ENCODE measurements around the gene SPEM2.

The SPEM2 gene

DNA sequence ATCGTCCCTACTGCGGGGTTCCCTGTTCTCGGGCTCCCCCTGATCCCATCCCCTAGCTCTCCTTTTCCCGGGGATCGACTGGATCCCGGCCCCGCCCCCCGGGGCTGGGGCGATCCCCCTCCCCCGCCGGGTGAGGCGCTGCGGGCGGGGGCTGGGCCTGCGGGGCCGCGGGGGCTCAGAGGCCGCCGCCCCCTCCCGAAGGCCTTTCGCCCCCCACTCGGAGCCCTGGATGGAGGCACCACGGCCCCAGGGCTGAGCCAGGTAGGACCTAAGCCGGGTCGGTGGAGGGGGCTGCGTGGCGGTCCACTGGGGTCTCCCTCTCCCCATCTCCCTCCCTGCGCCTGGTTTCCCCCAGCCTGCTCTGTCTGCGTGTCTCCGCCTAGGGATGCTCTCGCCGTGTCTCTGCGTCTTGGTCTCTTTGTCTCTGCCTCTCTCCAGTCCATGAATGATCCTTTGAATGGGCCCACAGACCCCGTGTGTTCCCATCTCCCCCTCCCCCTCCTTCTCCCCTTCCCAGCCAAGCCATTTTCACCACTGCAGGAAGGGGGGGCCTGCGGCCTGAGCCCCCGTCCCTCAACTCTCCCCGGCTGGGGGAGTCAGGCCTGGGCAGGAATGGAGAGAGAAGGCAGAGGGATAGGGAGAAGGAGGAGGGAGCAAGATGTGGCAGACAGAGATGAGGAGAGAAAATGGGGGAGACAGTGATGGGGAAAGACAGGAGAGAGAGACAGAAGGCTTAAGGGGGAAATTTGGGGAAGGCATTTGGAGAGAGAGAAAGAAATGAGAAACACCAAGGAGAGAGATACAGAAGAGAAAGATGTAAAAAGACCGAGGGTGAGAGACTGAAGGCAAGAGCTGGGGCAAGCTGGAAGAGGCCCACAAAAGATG is 19.8 kb upstream of the SPEM2 start:
- H4K91ac ChIP-seq (ENCODE audit: low read depth, low read length): peak overlapping the region; percentile 70
- H2BK5ac ChIP-seq (ENCODE audit: low read depth, low read length, poor library complexity): no peak overlapping the region
- H2BK120ac ChIP-seq (ENCODE audit: insufficient read depth, low read length, poor library complexity): peak overlapping the region; percentile 62
- H4K12ac ChIP-seq (ENCODE audit: low read depth, low read length): peak overlapping the region; percentile 85
- H3K4ac ChIP-seq (ENCODE audit: low read depth, low read length): peak overlapping the region; percentile 15
- H3K9ac ChIP-seq (ENCODE audit: low read length): peak overlapping the region; percentile 12
- peak overlapping the region; percentile 79 for H3K4me3 ChIP-seq (ENCODE audit: low read depth, low read length)
- H3K18ac ChIP-seq (ENCODE audit: low read length): peak overlapping the region; percentile 96
- H3K36me3 ChIP-seq (ENCODE audit: control insufficient read depth in 1 of 2, insufficient read depth in 2 of 2, low read length in 2 of 2): peaks cover 17 to 18% of the 10 kb centered on the region in 2 experiments
- H2AFZ ChIP-seq (ENCODE audit: insufficient read depth, low read length, poor library complexity): peak overlapping the region; percentile 89
- H3K4me2 ChIP-seq (ENCODE audit: low read length): peak overlapping the region; percentile 71
- DNase-seq: no peak
- H2BK12ac ChIP-seq (ENCODE audit: low read length): no peak overlapping the region
- peaks cover 4 to 14% of the 10 kb centered on the region in 2 experiments for H3K4me1 ChIP-seq (ENCODE audit: control insufficient read depth in 1 of 2, insufficient read depth in 2 of 2, low read length in 2 of 2)
- H2AK5ac ChIP-seq (ENCODE audit: low read length): peak overlapping the region; percentile 75
- no peaks in the 10 kb centered on the region for H3K9me3 ChIP-seq (ENCODE audit: insufficient read depth, low read depth, low read length)
- peaks cover 15% of the 10 kb centered on the region for H3K79me1 ChIP-seq (ENCODE audit: low read length)
- H3K79me2 ChIP-seq (ENCODE audit: control insufficient read depth, insufficient read depth, low read length, poor library complexity): peaks cover 3% of the 10 kb centered on the region
- no peak overlapping the region for H3K23ac ChIP-seq (ENCODE audit: low read length)
- H3K27me3 ChIP-seq (ENCODE audit: insufficient read depth, low read length): no peaks in the 10 kb centered on the region
- H3K14ac ChIP-seq (ENCODE audit: low read length): peak overlapping the region; percentile 53
- no CpG with 5 or more reads among the region's 38 CpGs for WGBS (ENCODE audit: extremely low coverage, insufficient coverage, insufficient read length)
- H3K27ac ChIP-seq (ENCODE audit: low read depth, low read length): no peak overlapping the region
- peak overlapping the region; percentile 86 for H4K8ac ChIP-seq (ENCODE audit: low read depth, low read length)

DNA sequence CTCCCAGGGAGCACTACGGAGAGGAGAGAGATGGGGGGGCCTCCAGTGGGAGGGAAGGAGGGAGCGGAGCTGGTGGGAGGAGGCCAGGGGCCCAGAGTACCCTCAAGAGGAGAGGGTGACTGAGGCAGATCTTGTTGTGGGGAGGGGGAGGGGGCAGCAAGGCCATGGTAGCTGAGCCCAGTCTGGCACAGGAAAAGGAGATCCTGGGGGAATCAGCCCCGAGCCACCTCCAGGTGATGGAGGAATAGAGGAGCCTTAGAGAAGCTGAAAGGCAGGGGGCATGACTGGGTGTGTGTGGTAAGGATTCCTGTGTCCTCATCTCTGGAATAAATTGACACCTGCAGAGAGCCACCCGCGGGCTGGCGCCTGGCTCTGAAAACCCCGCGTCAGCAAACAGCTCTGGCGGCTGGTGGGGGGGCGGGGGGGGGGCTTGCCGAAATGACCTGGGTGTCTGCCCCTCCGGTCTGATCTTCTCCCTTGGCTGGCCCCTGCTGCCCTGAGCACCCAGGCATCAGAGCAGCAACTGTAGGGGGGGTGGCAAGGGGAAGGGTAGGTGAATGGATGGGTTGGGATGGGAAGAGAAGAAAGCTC is 19.1 kb upstream of the SPEM2 start:
- Histone ChIP-seq H3K27me3 (ENCODE audit: insufficient read depth, low read length) (no peaks in the 10 kb centered on the region), H4K12ac (ENCODE audit: low read depth, low read length) (no peak overlapping the region), H3K4me1 (ENCODE audit: control insufficient read depth in 1 of 2, insufficient read depth in 2 of 2, low read length in 2 of 2) (peaks cover 4 to 12% of the 10 kb centered on the region in 2 experiments), H2AFZ (ENCODE audit: insufficient read depth, low read length, poor library complexity) (no peak overlapping the region), H2BK12ac (ENCODE audit: low read length) (no peak overlapping the region), H3K79me1 (ENCODE audit: low read length) (peaks cover 15% of the 10 kb centered on the region), H3K9me3 (ENCODE audit: insufficient read depth, low read depth, low read length) (no peaks in the 10 kb centered on the region), H4K8ac (ENCODE audit: low read depth, low read length) (no peak overlapping the region), H2BK120ac (ENCODE audit: insufficient read depth, low read length, poor library complexity) (no peak overlapping the region), H3K18ac (ENCODE audit: low read length) (no peak overlapping the region), H3K79me2 (ENCODE audit: control insufficient read depth, insufficient read depth, low read length, poor library complexity) (peaks cover 3% of the 10 kb centered on the region), H4K91ac (ENCODE audit: low read depth, low read length) (no peak overlapping the region), H3K23ac (ENCODE audit: low read length) (no peak overlapping the region), H2BK5ac (ENCODE audit: low read depth, low read length, poor library complexity) (no peak overlapping the region), H3K14ac (ENCODE audit: low read length) (no peak overlapping the region), H3K9ac (ENCODE audit: low read length) (no peak overlapping the region), H3K36me3 (ENCODE audit: control insufficient read depth in 1 of 2, insufficient read depth in 2 of 2, low read length in 2 of 2) (peaks cover 17 to 18% of the 10 kb centered on the region in 2 experiments), H3K4me2 (ENCODE audit: low read length) (no peak overlapping the region), H3K4me3 (ENCODE audit: low read depth, low read length) (no peak overlapping the region), H3K4ac (ENCODE audit: low read depth, low read length) (no peak overlapping the region), H3K27ac (ENCODE audit: low read depth, low read length) (no peak overlapping the region), H2AK5ac (ENCODE audit: low read length) (no peak overlapping the region)
- DNase-seq: no peak
- no CpG with 5 or more reads among the region's 12 CpGs for WGBS (ENCODE audit: extremely low coverage, insufficient coverage, insufficient read length)

- Histone ChIP-seq H4K8ac (ENCODE audit: low read depth, low read length) (no peak overlapping the region), H3K14ac (ENCODE audit: low read length) (no peak overlapping the region), H3K79me2 (ENCODE audit: control insufficient read depth, insufficient read depth, low read length, poor library complexity) (peaks cover 3% of the 10 kb centered on the region), H3K79me1 (ENCODE audit: low read length) (peaks cover 15% of the 10 kb centered on the region), H3K9me3 (ENCODE audit: insufficient read depth, low read depth, low read length) (no peaks in the 10 kb centered on the region), H4K12ac (ENCODE audit: low read depth, low read length) (no peak overlapping the region), H2AK5ac (ENCODE audit: low read length) (no peak overlapping the region), H3K36me3 (ENCODE audit: control insufficient read depth in 1 of 2, insufficient read depth in 2 of 2, low read length in 2 of 2) (peaks cover 17 to 18% of the 10 kb centered on the region in 2 experiments), H2BK5ac (ENCODE audit: low read depth, low read length, poor library complexity) (no peak overlapping the region), H3K27me3 (ENCODE audit: insufficient read depth, low read length) (no peaks in the 10 kb centered on the region), H3K4me2 (ENCODE audit: low read length) (no peak overlapping the region), H2BK120ac (ENCODE audit: insufficient read depth, low read length, poor library complexity) (no peak overlapping the region), H3K18ac (ENCODE audit: low read length) (no peak overlapping the region), H2AFZ (ENCODE audit: insufficient read depth, low read length, poor library complexity) (no peak overlapping the region), H3K23ac (ENCODE audit: low read length) (no peak overlapping the region), H3K9ac (ENCODE audit: low read length) (no peak overlapping the region), H2BK12ac (ENCODE audit: low read length) (no peak overlapping the region), H3K4me1 (ENCODE audit: control insufficient read depth in 1 of 2, insufficient read depth in 2 of 2, low read length in 2 of 2) (peaks cover 4 to 12% of the 10 kb centered on the region in 2 experiments), H4K91ac (ENCODE audit: low read depth, low read length) (no peak overlapping the region), H3K27ac (ENCODE audit: low read depth, low read length) (no peak overlapping the region), H3K4ac (ENCODE audit: low read depth, low read length) (no peak overlapping the region), H3K4me3 (ENCODE audit: low read depth, low read length) (no peak overlapping the region)
- no peak for DNase-seq
- no CpG with 5 or more reads among the region's 13 CpGs for WGBS (ENCODE audit: extremely low coverage, insufficient coverage, insufficient read length)
Measured at GRCh38 chr17:7407082-7407481, 18.3 kb upstream of the SPEM2 start.

- H3K14ac ChIP-seq (ENCODE audit: low read length): no peak within 1 kb of the TSS
- H3K4me2 ChIP-seq (ENCODE audit: low read length): no peak within 1 kb of the TSS
- H3K4me1 ChIP-seq (ENCODE audit: control insufficient read depth in 1 of 2, insufficient read depth in 2 of 2, low read length in 2 of 2): peaks cover 4 to 12% of the 10 kb centered on the region in 2 experiments
- no peak within 1 kb of the TSS for H2BK5ac ChIP-seq (ENCODE audit: low read depth, low read length, poor library complexity)
- no peak within 1 kb of the TSS for H3K23ac ChIP-seq (ENCODE audit: low read length)
- no peak within 1 kb of the TSS for H3K18ac ChIP-seq (ENCODE audit: low read length)
- DNase-seq: peak in 1 of 2 donors; percentile 15
- no peak within 1 kb of the TSS for H2BK12ac ChIP-seq (ENCODE audit: low read length)
- H3K79me2 ChIP-seq (ENCODE audit: control insufficient read depth, insufficient read depth, low read length, poor library complexity): peaks cover 3% of the 10 kb centered on the region
- H3K4me3 ChIP-seq (ENCODE audit: low read depth, low read length): no peak within 1 kb of the TSS
- H3K4ac ChIP-seq (ENCODE audit: low read depth, low read length): no peak within 1 kb of the TSS
- no peak within 1 kb of the TSS for H3K27ac ChIP-seq (ENCODE audit: low read depth, low read length)
- H3K9ac ChIP-seq (ENCODE audit: low read length): no peak within 1 kb of the TSS
- no peaks in the 10 kb centered on the region for H3K27me3 ChIP-seq (ENCODE audit: insufficient read depth, low read length)
- H4K91ac ChIP-seq (ENCODE audit: low read depth, low read length): no peak within 1 kb of the TSS
- no peak within 1 kb of the TSS for H2BK120ac ChIP-seq (ENCODE audit: insufficient read depth, low read length, poor library complexity)
- no peak within 1 kb of the TSS for H2AK5ac ChIP-seq (ENCODE audit: low read length)
- no peak within 1 kb of the TSS for H2AFZ ChIP-seq (ENCODE audit: insufficient read depth, low read length, poor library complexity)
- no CpG with 5 or more reads among the region's 12 CpGs for WGBS (ENCODE audit: extremely low coverage, insufficient coverage, insufficient read length)
- peaks cover 17 to 18% of the 10 kb centered on the region in 2 experiments for H3K36me3 ChIP-seq (ENCODE audit: control insufficient read depth in 1 of 2, insufficient read depth in 2 of 2, low read length in 2 of 2)
- no peak within 1 kb of the TSS for H4K12ac ChIP-seq (ENCODE audit: low read depth, low read length)
- H3K79me1 ChIP-seq (ENCODE audit: low read length): peaks cover 15% of the 10 kb centered on the region
- H4K8ac ChIP-seq (ENCODE audit: low read depth, low read length): no peak within 1 kb of the TSS
- no peaks in the 10 kb centered on the region for H3K9me3 ChIP-seq (ENCODE audit: insufficient read depth, low read depth, low read length)
Measured at GRCh38 chr17:7407485-7408251, 17.7 kb upstream of the SPEM2 start, which contains the start of gene NLGN2. Gene NLGN2 (plus strand): TSS chr17:7407845. CDS start chr17:7408256, 411 bp downstream.

Measured in trophoblast cell (in vitro differentiated cells and primary cell).